ENCODE data around the gene LYRM4.

LYRM4 gene

GRCh38 chr6:5172041-5172653 lies 88.6 kb downstream of the LYRM4 start:
- DNase-seq, result no peak

GRCh38 chr6:5167501-5167900 lies 93.2 kb downstream of the LYRM4 start:
- DNase-seq, result no peak

GRCh38 chr6:5164092-5164491 lies 96.7 kb downstream of the LYRM4 start:
- no peak for DNase-seq

GRCh38 chr6:5163247-5163646 lies 97.5 kb downstream of the LYRM4 start:
- DNase-seq, result no peak

- DNase-seq, result no peak
Observed at GRCh38 chr6:5162355-5162754, 98.4 kb downstream of the LYRM4 start.

GRCh38 chr6:5160206-5160605 lies 100.5 kb downstream of the LYRM4 start:
- no peak for DNase-seq

- no peak for DNase-seq
Observed at GRCh38 chr6:5159162-5159561, 101.6 kb downstream of the LYRM4 start.

- DNase-seq, result no peak
Observed at GRCh38 chr6:5158180-5158579, 102.6 kb downstream of the LYRM4 start.

- no peak for DNase-seq
Observed at GRCh38 chr6:5157621-5158138, 103.1 kb downstream of the LYRM4 start.

- no peak for DNase-seq
Observed at GRCh38 chr6:5156627-5157026, 104.1 kb downstream of the LYRM4 start.

GRCh38 chr6:5155906-5156305 lies 104.8 kb downstream of the LYRM4 start:
- no peak for DNase-seq

- DNase-seq, result no peak
Observed at GRCh38 chr6:5153186-5153585, 107.6 kb downstream of the LYRM4 start.

GRCh38 chr6:5152460-5152859 lies 108.3 kb downstream of the LYRM4 start:
- no peak for DNase-seq

- no peak for DNase-seq
Observed at GRCh38 chr6:5151955-5152401, 108.8 kb downstream of the LYRM4 start.

- no peak for DNase-seq
Observed at GRCh38 chr6:5151360-5151954, 109.3 kb downstream of the LYRM4 start.

- DNase-seq, result no peak
Observed at GRCh38 chr6:5150551-5151075, 110.1 kb downstream of the LYRM4 start.

GRCh38 chr6:5149891-5150290 lies 110.9 kb downstream of the LYRM4 start:
- DNase-seq, result no peak

- no peak for DNase-seq
Observed at GRCh38 chr6:5149159-5149704, 111.5 kb downstream of the LYRM4 start.

GRCh38 chr6:5146398-5146797 lies 114.4 kb downstream of the LYRM4 start:
- no peak for DNase-seq

- DNase-seq, result peak; percentile 62 to 77 (median 66)
Observed at GRCh38 chr6:5143634-5144311, 117.0 kb downstream of the LYRM4 start.

GRCh38 chr6:5142915-5143314 lies 117.8 kb downstream of the LYRM4 start:
- DNase-seq, result no peak

- no peak for DNase-seq
Observed at GRCh38 chr6:5142131-5142530, 118.6 kb downstream of the LYRM4 start.

- no peak for DNase-seq
Observed at GRCh38 chr6:5141046-5141445, 119.7 kb downstream of the LYRM4 start.

Data from activated CD4-positive, CD25-positive, alpha-beta regulatory T cell (primary cell).